ENCODE measurements around the gene COX19.

The COX19 gene

GRCh38 chr7:920351-921070 lies 54.8 kb downstream of the COX19 start:
- whole genome bisulfite sequencing, 2 experiments (ENCODE audit: insufficient coverage in 2 of 2) = 89% methylated on average over 22 to 38 of the region's 40 CpGs

DNA sequence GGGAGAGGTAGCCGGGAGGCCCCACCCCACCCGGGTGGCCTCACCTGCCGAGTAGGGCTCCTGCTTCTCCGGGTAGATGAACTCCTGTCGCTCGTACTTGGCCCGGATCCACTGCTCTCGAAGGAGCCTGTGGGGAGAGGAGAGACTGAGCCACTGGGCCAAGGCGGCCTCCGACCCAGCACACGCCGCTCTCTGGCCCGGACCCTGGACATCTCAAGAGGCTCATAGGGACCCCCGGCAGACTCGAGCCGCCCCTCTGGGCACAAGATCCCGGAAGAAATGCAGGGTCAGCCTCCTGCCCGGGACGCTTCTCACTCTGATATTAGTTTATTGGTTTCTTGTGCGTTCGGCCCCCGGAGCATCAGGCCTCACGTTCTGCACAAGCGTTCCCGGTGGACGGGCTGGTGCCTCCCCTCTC lies 55.4 kb downstream of the COX19 start:
- Histone ChIP-seq H3K9me3 (ENCODE audit: control insufficient read depth, low read length) (no peaks in the 10 kb centered on the region), H3K4me1 (ENCODE audit: control insufficient read depth, insufficient read depth, low read length, poor library complexity, severe bottlenecking) (peaks cover 18% of the 10 kb centered on the region), H3K4me3 (ENCODE audit: extremely low read depth, insufficient read depth, low read length, poor library complexity, severe bottlenecking) (no peak overlapping the region), H3K36me3 (ENCODE audit: control insufficient read depth, insufficient read depth, low read length) (no peaks in the 10 kb centered on the region), H3K27ac (ENCODE audit: low read depth, low read length, severe bottlenecking) (no peak overlapping the region)
- 95 to 97% methylated on average over 17 to 26 of the region's 26 CpGs for WGBS, 2 experiments (ENCODE audit: insufficient coverage in 2 of 2)

More at GRCh38 chr7:920351-921070, 54.8 kb downstream of the COX19 start:
- H3K4me1 ChIP-seq (ENCODE audit: control insufficient read depth, insufficient read depth, low read length, poor library complexity, severe bottlenecking) = peaks cover 18% of the 10 kb centered on the region
- H3K9me3 ChIP-seq (ENCODE audit: control insufficient read depth, low read length) = no peaks in the 10 kb centered on the region
- H3K4me3 ChIP-seq (ENCODE audit: extremely low read depth, insufficient read depth, low read length, poor library complexity, severe bottlenecking) = no peak overlapping the region
- no peak overlapping the region for H3K27ac ChIP-seq (ENCODE audit: low read depth, low read length, severe bottlenecking)
- H3K36me3 ChIP-seq (ENCODE audit: control insufficient read depth, insufficient read depth, low read length) = no peaks in the 10 kb centered on the region

DNA sequence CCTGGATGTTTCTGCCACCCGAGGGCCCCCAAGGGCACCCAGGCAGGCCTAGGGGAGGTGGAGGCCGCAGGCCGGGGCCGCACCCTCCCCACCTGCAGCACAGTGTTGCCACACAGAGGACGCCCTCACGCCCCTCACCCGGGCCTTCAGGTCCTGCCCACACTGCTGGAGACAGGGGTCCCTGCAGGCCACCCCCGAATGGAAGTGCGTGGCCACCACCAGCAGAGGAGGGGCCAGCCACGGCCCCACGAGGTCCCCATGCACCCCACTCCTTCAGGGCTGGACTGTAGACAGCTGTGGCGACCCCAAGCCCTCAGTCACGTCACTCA lies 56.3 kb downstream of the COX19 start:
- Histone ChIP-seq H3K9me3 (ENCODE audit: control insufficient read depth, low read length) (no peaks in the 10 kb centered on the region), H3K36me3 (ENCODE audit: control insufficient read depth, insufficient read depth, low read length) (no peaks in the 10 kb centered on the region), H3K4me3 (ENCODE audit: extremely low read depth, insufficient read depth, low read length, poor library complexity, severe bottlenecking) (no peak overlapping the region), H3K27ac (ENCODE audit: low read depth, low read length, severe bottlenecking) (no peak overlapping the region), H3K4me1 (ENCODE audit: control insufficient read depth, insufficient read depth, low read length, poor library complexity, severe bottlenecking) (peaks cover 12% of the 10 kb centered on the region)
- WGBS, 2 experiments (ENCODE audit: insufficient coverage in 2 of 2) = 88 to 90% methylated on average over 7 to 11 of the region's 13 CpGs

DNA sequence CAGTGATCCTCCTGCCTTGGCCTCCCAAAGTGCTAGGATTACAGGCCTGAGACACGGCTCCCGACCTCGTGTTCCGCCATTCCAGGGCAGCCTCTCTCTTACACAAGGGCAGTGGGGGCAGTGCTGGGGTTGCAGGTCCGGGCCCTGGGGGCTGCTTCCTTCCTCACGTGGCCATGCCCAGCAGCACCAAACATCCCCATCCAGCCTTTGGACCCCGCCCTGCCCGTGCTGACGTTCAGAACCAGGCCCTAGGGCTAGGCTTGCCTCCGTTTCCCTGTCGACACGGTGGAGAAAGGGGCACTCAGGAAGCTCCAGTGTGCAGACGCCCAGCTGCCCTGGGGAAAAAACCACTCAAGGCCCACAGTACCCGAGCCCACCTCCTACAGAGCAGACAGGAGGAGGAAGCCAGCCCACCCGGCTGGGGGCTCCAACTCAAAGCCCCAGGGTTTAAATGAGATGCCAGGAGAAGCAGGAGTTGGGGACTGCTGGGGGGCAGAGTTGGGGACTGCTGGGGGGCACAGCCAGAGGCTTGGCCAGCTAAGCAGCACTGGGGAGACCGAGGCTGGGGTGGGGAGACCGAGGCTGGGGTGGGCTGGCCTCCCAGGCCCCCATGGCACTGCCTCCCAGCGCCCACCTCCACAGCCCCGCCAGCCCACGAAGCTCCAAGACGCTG lies 56.8 kb downstream of the COX19 start:
- Histone ChIP-seq H3K4me3 (ENCODE audit: extremely low read depth, insufficient read depth, low read length, poor library complexity, severe bottlenecking) (no peak overlapping the region), H3K27ac (ENCODE audit: low read depth, low read length, severe bottlenecking) (no peak overlapping the region), H3K9me3 (ENCODE audit: control insufficient read depth, low read length) (no peaks in the 10 kb centered on the region), H3K36me3 (ENCODE audit: control insufficient read depth, insufficient read depth, low read length) (no peaks in the 10 kb centered on the region), H3K4me1 (ENCODE audit: control insufficient read depth, insufficient read depth, low read length, poor library complexity, severe bottlenecking) (peaks cover 12% of the 10 kb centered on the region)
- 88 to 94% methylated on average over 12 to 21 of the region's 21 CpGs for WGBS, 2 experiments (ENCODE audit: insufficient coverage in 2 of 2)

- 85 to 90% methylated on average over 7 to 9 of the region's 9 CpGs for WGBS, 2 experiments (ENCODE audit: insufficient coverage in 2 of 2)
- Histone ChIP-seq H3K36me3 (ENCODE audit: control insufficient read depth, insufficient read depth, low read length) (no peaks in the 10 kb centered on the region), H3K27ac (ENCODE audit: low read depth, low read length, severe bottlenecking) (no peak overlapping the region), H3K4me1 (ENCODE audit: control insufficient read depth, insufficient read depth, low read length, poor library complexity, severe bottlenecking) (peaks cover 6% of the 10 kb centered on the region), H3K9me3 (ENCODE audit: control insufficient read depth, low read length) (no peaks in the 10 kb centered on the region), H3K4me3 (ENCODE audit: extremely low read depth, insufficient read depth, low read length, poor library complexity, severe bottlenecking) (no peak overlapping the region)
Measured at GRCh38 chr7:918118-918425, 57.3 kb downstream of the COX19 start.

- Histone ChIP-seq H3K9me3 (ENCODE audit: control insufficient read depth, low read length) (no peaks in the 10 kb centered on the region), H3K4me3 (ENCODE audit: extremely low read depth, insufficient read depth, low read length, poor library complexity, severe bottlenecking) (no peak overlapping the region)
- WGBS, 2 experiments (ENCODE audit: insufficient coverage in 2 of 2) = 92 to 95% methylated on average over 25 to 26 of the region's 33 CpGs
Measured at GRCh38 chr7:917255-918117, 57.9 kb downstream of the COX19 start.

DNA sequence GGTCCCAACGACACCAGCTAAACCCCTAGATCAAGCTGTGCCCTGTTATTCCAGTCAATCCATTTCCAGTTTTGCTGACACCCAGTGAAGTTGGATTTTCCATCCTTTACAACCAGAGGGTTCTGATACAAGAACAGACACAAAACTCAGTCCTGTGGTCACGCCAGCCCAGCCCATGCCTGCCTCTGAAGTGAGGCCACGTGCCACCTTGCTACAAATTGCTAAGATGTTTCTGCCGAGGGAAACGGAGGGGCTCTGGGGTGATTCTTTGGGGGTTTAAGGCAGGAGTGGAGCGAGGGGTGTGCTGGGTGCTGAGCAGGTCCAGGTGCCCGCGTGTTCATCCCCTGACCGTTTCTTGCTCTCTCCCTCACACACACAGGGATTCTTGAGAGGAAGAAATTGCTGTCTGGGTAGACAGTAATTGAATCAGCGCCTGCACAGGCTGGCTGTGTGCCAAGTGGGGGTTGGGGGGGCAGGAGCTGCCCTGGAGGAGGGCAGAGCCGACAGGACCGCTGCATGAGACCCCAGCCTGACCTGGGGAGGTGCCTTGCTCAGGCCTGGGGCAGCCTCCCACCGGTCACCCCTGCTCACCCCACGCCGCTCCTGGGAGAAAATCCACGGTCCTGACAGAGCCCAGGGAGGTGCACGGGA lies 58.9 kb downstream of the COX19 start:
- peaks cover 3% of the 10 kb centered on the region for H3K4me1 ChIP-seq (ENCODE audit: control insufficient read depth, insufficient read depth, low read length, poor library complexity, severe bottlenecking)
- H3K9me3 ChIP-seq (ENCODE audit: control insufficient read depth, low read length) = no peaks in the 10 kb centered on the region
- H3K4me3 ChIP-seq (ENCODE audit: extremely low read depth, insufficient read depth, low read length, poor library complexity, severe bottlenecking) = no peak overlapping the region
- 91 to 92% methylated on average over 9 to 13 of the region's 17 CpGs for WGBS, 2 experiments (ENCODE audit: insufficient coverage in 2 of 2)
- H3K27ac ChIP-seq (ENCODE audit: low read depth, low read length, severe bottlenecking) = no peak overlapping the region
- H3K36me3 ChIP-seq (ENCODE audit: control insufficient read depth, insufficient read depth, low read length) = no peaks in the 10 kb centered on the region

More at GRCh38 chr7:917255-918117, 57.9 kb downstream of the COX19 start:
- H3K4me1 ChIP-seq (ENCODE audit: control insufficient read depth, insufficient read depth, low read length, poor library complexity, severe bottlenecking) = peaks cover 3% of the 10 kb centered on the region
- no peaks in the 10 kb centered on the region for H3K36me3 ChIP-seq (ENCODE audit: control insufficient read depth, insufficient read depth, low read length)
- H3K27ac ChIP-seq (ENCODE audit: low read depth, low read length, severe bottlenecking) = no peak overlapping the region
